Measurements from ENCODE around the gene KDM6B. TPM values are rescaled to one million over a fixed set of nuclear protein-coding genes. Genes with fewer than 3 reads are reported as not detected.

The KDM6B gene
- total and polyA plus RNA-seq, 2 donors = 7.9 to 17.3 TPM

DNA sequence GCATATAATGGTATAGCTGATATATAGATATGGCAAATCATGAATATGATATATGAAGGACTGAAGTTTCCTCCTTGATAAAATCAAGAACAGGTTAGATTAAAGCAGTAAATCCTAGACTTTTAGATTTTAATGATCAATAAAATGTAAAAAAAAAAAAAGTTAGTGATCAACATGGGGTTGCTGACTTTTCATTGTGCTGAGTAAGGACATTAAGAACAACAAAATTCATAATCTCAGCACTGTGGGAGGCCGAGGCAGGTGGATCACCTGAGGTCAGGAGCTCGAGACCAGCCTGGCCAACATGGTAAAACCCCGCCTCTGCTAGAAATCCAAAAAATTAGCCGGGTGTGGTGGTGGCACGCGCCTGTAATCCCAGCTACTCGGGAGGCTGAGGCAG is 44.2 kb downstream of the KDM6B start:
- DNase-seq (ENCODE audit: extremely low spot score) = no peak

GRCh38 chr17:7880076-7880868 is 46.3 kb downstream of the KDM6B start:
- Histone ChIP-seq H3K4me1 (ENCODE audit: insufficient read depth) (no peaks in the 10 kb centered on the region), H3K36me3 (ENCODE audit: insufficient read depth) (no peaks in the 10 kb centered on the region), H3K27ac (ENCODE audit: low read depth) (no peak overlapping the region), H3K4me3 (ENCODE audit: low read depth, low read length) (no peak overlapping the region)
- DNase-seq (ENCODE audit: extremely low spot score) = no peak
- WGBS = 49% methylated on average over 3 of the region's 3 CpGs

More for the DNA sequence above, 44.2 kb downstream of the KDM6B start:
- H3K4me3 ChIP-seq (ENCODE audit: low read depth, low read length) = no peak overlapping the region
- 86% methylated on average over 7 of the region's 7 CpGs for WGBS
- no peaks in the 10 kb centered on the region for H3K4me1 ChIP-seq (ENCODE audit: insufficient read depth)
- no peaks in the 10 kb centered on the region for H3K36me3 ChIP-seq (ENCODE audit: insufficient read depth)
- no peak overlapping the region for H3K27ac ChIP-seq (ENCODE audit: low read depth)

DNA sequence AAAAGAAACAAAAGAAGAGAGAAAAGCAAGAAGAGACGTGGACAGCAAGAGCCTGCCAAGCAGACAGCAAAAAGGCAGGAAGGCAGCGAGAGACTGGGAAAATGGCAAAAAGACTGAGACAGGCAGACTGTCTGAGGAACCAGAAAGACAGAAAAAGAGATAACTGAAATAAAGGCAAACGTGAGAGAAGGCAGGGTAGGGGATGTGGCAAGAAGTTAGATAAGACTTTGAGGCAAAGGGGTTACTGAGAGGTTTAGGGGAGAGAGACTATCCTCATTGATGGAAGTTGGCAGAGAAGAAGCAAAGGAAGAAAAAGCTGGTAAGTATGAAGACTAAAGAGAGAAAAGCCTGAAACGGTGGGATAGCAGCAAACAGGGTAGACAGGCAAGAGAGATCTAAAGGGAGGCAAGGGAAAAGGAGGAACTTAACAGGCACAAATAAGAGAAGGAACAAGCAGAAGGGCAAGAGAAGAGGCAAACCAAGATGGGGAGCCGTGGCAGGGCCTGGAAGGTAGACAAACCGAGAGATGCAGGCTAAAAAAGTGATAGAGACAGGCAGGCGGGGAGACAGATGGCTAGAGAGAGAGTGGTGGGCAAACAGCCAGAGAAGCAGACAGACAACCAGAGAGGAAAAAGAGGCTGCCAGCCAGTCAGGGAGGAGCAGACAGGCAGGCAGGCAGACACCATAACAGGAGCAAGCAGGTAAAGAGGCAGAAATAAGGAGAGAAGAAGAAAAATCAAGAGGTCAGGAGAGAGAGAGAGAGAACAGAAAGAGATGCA is 47.4 kb downstream of the KDM6B start:
- no peaks in the 10 kb centered on the region for H3K36me3 ChIP-seq (ENCODE audit: insufficient read depth)
- DNase-seq (ENCODE audit: extremely low spot score) = no peak
- H3K4me3 ChIP-seq (ENCODE audit: low read depth, low read length) = no peak overlapping the region
- H3K4me1 ChIP-seq (ENCODE audit: insufficient read depth) = no peaks in the 10 kb centered on the region
- no peak overlapping the region for H3K27ac ChIP-seq (ENCODE audit: low read depth)
- WGBS = 49% methylated on average over 7 of the region's 7 CpGs

DNA sequence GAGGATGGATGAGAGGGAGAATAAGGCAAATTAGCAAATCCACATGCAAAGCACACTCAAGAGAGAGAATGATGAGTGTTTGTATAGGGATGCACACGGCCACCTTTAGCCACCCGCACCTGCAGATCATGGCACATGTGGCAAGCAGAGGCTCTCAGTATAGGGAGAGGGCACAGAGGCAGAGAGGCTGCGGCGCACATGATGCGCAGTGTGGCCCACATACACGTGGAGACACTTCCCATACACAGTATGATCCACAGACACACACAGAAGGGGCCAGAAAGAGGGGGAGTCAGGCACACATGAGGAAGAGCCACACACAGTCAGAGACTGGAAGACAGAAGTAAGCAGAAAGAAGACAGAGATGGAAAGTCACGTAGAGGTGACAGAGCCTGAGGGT is 48.1 kb downstream of the KDM6B start:
- no peak overlapping the region for H3K27ac ChIP-seq (ENCODE audit: low read depth)
- H3K4me3 ChIP-seq (ENCODE audit: low read depth, low read length) = no peak overlapping the region
- no peaks in the 10 kb centered on the region for H3K4me1 ChIP-seq (ENCODE audit: insufficient read depth)
- H3K36me3 ChIP-seq (ENCODE audit: insufficient read depth) = no peaks in the 10 kb centered on the region
- DNase-seq (ENCODE audit: extremely low spot score) = no peak
- 71% methylated on average over 7 of the region's 7 CpGs for WGBS

DNA sequence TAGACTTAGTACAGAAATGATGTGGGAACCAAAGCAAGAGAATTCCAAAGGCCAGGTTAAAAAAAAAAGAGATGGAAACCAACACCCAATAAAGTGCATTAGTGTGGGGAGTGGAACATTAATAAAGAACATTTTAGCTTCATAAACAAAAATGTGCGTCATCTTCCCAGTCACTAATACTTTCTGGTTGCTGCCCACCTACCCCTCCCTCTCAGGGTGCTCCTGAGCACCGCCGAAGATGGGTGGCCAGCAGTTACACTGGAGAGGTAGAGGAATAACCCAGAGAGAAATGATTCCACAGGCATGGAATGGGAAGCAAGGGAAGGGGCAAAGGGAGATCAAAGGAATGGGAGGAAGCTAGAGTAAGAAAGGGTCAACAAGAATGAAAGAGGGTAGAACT is 48.6 kb downstream of the KDM6B start:
- no peak overlapping the region for H3K4me3 ChIP-seq (ENCODE audit: low read depth, low read length)
- no peak overlapping the region for H3K27ac ChIP-seq (ENCODE audit: low read depth)
- no peak for DNase-seq (ENCODE audit: extremely low spot score)
- WGBS = 61% methylated on average over 3 of the region's 3 CpGs
- no peaks in the 10 kb centered on the region for H3K4me1 ChIP-seq (ENCODE audit: insufficient read depth)
- no peaks in the 10 kb centered on the region for H3K36me3 ChIP-seq (ENCODE audit: insufficient read depth)

Other genes with a start within 250 kb of the KDM6B start
- gene SOX15, start 244.1 kb upstream of the KDM6B start, total RNA-seq = 1.2 TPM
- gene SOX15, start 244.1 kb upstream of the KDM6B start, polyA plus RNA-seq = 15.3 TPM
- gene FXR2, start 219.3 kb upstream of the KDM6B start, total RNA-seq = 26.2 TPM
- gene FXR2, start 219.3 kb upstream of the KDM6B start, polyA plus RNA-seq = 38.5 TPM
- 24.8 TPM for gene SAT2, start 206.4 kb upstream of the KDM6B start, total RNA-seq
- 116 TPM for gene SAT2, start 206.4 kb upstream of the KDM6B start, polyA plus RNA-seq
- gene SHBG, start 204.1 kb upstream of the KDM6B start, total RNA-seq = 0.32 TPM
- 0.22 TPM for gene SHBG, start 204.1 kb upstream of the KDM6B start, polyA plus RNA-seq
- 4.9 TPM for gene ATP1B2, start 183.3 kb upstream of the KDM6B start, total RNA-seq
- 6.4 TPM for gene ATP1B2, start 183.3 kb upstream of the KDM6B start, polyA plus RNA-seq
- gene TP53, start 146.7 kb upstream of the KDM6B start, total RNA-seq = 17.9 TPM
- 31.8 TPM for gene TP53, start 146.7 kb upstream of the KDM6B start, polyA plus RNA-seq
- 4.1 TPM for gene WRAP53, start 145.7 kb upstream of the KDM6B start, total RNA-seq
- gene WRAP53, start 145.7 kb upstream of the KDM6B start, polyA plus RNA-seq = 7.7 TPM
- gene EFNB3, start 129.0 kb upstream of the KDM6B start, total RNA-seq = 3.3 TPM
- 0.86 TPM for gene EFNB3, start 129.0 kb upstream of the KDM6B start, polyA plus RNA-seq
- 0.11 TPM for gene DNAH2, start 116.5 kb upstream of the KDM6B start, total RNA-seq
- 0.16 TPM for gene DNAH2, start 116.5 kb upstream of the KDM6B start, polyA plus RNA-seq
- gene TMEM88, start 20.8 kb downstream of the KDM6B start, total RNA-seq = 8.1 TPM
- 37.0 TPM for gene TMEM88, start 20.8 kb downstream of the KDM6B start, polyA plus RNA-seq
- gene NAA38, start 23.3 kb downstream of the KDM6B start, total RNA-seq = 44.4 TPM
- gene NAA38, start 23.3 kb downstream of the KDM6B start, polyA plus RNA-seq = 110 TPM
- 6.9 TPM for gene CYB5D1, start 23.8 kb downstream of the KDM6B start, total RNA-seq
- 12.5 TPM for gene CYB5D1, start 23.8 kb downstream of the KDM6B start, polyA plus RNA-seq
- 84.8 TPM for gene CHD3, start 54.6 kb downstream of the KDM6B start, total RNA-seq
- gene CHD3, start 54.6 kb downstream of the KDM6B start, polyA plus RNA-seq = 109 TPM
- 4.2 TPM for gene RNF227, start 82.1 kb downstream of the KDM6B start, total RNA-seq
- 3.8 TPM for gene RNF227, start 82.1 kb downstream of the KDM6B start, polyA plus RNA-seq
- 2.3 TPM for gene KCNAB3, start 95.6 kb downstream of the KDM6B start, total RNA-seq
- 1.3 TPM for gene KCNAB3, start 95.6 kb downstream of the KDM6B start, polyA plus RNA-seq
- 19.9 TPM for gene TRAPPC1, start 97.7 kb downstream of the KDM6B start, total RNA-seq
- gene TRAPPC1, start 97.7 kb downstream of the KDM6B start, polyA plus RNA-seq = 137 TPM
- gene CNTROB, start 98.0 kb downstream of the KDM6B start, total RNA-seq = 23.8 TPM
- gene CNTROB, start 98.0 kb downstream of the KDM6B start, polyA plus RNA-seq = 24.7 TPM
- not detected for gene GUCY2D, start 168.4 kb downstream of the KDM6B start, total RNA-seq
- gene GUCY2D, start 168.4 kb downstream of the KDM6B start, polyA plus RNA-seq = not detected
- not detected for gene ALOX15B, start 204.8 kb downstream of the KDM6B start, total RNA-seq
- gene ALOX15B, start 204.8 kb downstream of the KDM6B start, polyA plus RNA-seq = 5.6 TPM

All from urinary bladder (tissue), 4 donors.